ENCODE data around the gene CTSV.
A peak's percentile ranks its signal among the peaks of the same experiment; 100 is the strongest.
"Not testable (repeated sequence)": the region's sequence is repeated elsewhere in the genome, so short reads cannot be mapped to it uniquely, and the experiment has no call there.

Gene CTSV

GRCh38 chr9:97059626-97060025 lies 20.7 kb upstream of the CTSV start:
- DNase-seq (ENCODE audit: low read depth), result no peak
- no peak overlapping the region for H3K4me3 ChIP-seq (ENCODE audit: low read depth, low read length)
- TF ChIP-seq, protein P1, sequence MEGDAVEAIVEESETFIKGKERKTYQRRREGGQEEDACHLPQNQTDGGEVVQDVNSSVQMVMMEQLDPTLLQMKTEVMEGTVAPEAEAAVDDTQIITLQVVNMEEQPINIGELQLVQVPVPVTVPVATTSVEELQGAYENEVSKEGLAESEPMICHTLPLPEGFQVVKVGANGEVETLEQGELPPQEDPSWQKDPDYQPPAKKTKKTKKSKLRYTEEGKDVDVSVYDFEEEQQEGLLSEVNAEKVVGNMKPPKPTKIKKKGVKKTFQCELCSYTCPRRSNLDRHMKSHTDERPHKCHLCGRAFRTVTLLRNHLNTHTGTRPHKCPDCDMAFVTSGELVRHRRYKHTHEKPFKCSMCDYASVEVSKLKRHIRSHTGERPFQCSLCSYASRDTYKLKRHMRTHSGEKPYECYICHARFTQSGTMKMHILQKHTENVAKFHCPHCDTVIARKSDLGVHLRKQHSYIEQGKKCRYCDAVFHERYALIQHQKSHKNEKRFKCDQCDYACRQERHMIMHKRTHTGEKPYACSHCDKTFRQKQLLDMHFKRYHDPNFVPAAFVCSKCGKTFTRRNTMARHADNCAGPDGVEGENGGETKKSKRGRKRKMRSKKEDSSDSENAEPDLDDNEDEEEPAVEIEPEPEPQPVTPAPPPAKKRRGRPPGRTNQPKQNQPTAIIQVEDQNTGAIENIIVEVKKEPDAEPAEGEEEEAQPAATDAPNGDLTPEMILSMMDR (conservative IDR thresholded peaks at IDR 0.05; ENCODE audit: low read depth, low read length), result no peak

GRCh38 chr9:97057651-97058050 lies 18.7 kb upstream of the CTSV start:
- H3K4me3 ChIP-seq (ENCODE audit: low read depth, low read length), result no peak overlapping the region
- DNase-seq (ENCODE audit: low read depth), result no peak
- TF ChIP-seq, protein P1 (conservative IDR thresholded peaks at IDR 0.05; ENCODE audit: low read depth, low read length), result no peak

GRCh38 chr9:97055891-97056290 lies 16.9 kb upstream of the CTSV start:
- not testable (repeated sequence) for DNase-seq (ENCODE audit: low read depth); H3K4me3 ChIP-seq (ENCODE audit: low read depth, low read length)

DNA sequence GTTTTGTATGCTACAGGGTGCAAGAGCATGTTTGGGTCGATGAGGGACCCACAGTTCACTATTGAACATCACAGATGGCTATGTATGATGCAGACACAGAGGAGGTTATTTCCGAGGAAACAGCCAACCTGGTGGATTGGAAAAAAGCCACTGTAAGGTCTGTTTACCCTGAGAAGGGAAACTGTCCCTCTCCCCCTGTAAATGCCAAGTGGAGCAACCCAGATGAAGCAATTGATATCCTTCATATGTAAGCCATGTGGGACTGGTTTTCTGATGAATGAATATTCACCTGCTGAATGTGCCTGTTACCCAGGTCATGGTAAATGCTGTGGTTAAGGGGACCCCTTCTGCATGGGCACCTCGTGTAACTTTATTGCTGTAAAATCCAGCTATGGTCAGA lies 14.8 kb upstream of the CTSV start:
- TF ChIP-seq, protein P1 (conservative IDR thresholded peaks at IDR 0.05; ENCODE audit: low read depth, low read length), result no peak
- H3K4me3 ChIP-seq (ENCODE audit: low read depth, low read length), result no peak overlapping the region
- DNase-seq (ENCODE audit: low read depth), result no peak

DNA sequence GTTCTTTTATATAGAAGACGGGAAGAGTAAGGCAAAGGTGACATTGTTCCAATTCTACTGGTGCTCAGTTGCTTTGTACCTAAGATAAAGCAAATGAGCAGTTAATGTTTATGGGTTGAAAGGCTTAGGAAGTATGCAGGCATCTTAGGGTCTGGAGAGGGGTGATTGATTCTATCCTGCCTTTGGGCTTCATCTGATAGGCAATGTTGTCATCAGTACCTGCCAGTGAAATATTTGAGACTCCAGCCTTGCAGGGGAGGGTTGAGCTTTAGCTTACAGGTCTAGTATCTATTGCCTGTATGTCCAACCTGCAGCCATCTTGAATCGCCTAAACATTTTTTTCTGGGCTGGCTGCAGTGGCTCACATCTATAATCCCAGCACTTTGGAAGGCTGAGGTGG lies 13.8 kb upstream of the CTSV start:
- TF ChIP-seq, protein P1 (conservative IDR thresholded peaks at IDR 0.05; ENCODE audit: low read depth, low read length), result no peak
- H3K4me3 ChIP-seq (ENCODE audit: low read depth, low read length), result no peak overlapping the region
- DNase-seq (ENCODE audit: low read depth), result no peak

GRCh38 chr9:97046228-97046627 lies 7.3 kb upstream of the CTSV start:
- peak; percentile 14 for DNase-seq (ENCODE audit: low read depth)

DNA sequence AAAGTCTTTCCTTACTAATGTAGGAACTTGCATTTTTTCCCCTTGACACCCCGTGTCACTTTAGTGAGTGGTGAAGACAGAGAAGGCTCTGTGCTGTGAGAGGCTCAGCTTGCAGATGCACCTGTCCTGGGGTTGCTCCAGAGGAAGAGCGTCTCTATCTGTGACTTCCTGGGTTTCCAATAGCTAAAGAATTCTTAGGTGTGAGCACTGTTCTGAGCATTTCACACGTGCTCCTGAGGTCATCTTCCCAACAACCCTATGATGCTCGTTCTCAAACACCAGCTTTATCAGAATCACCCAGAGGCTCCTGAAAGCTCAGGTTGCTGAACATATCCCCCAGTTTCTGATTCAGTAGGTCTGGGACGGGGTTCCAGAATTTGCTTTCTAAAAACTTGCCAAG lies 6.4 kb upstream of the CTSV start:
- no peak overlapping the region for H3K4me3 ChIP-seq (ENCODE audit: low read depth, low read length)
- DNase-seq (ENCODE audit: low read depth), result no peak
- TF ChIP-seq, protein P1 (conservative IDR thresholded peaks at IDR 0.05; ENCODE audit: low read depth, low read length), result no peak

More at GRCh38 chr9:97046228-97046627, 7.3 kb upstream of the CTSV start:
- TF ChIP-seq, protein P1 (conservative IDR thresholded peaks at IDR 0.05; ENCODE audit: low read depth, low read length), result no peak
- H3K4me3 ChIP-seq (ENCODE audit: low read depth, low read length), result no peak overlapping the region

- no peak overlapping the region for H3K4me3 ChIP-seq (ENCODE audit: low read depth, low read length)
- DNase-seq (ENCODE audit: low read depth), result no peak
- TF ChIP-seq, protein P1 (conservative IDR thresholded peaks at IDR 0.05; ENCODE audit: low read depth, low read length), result no peak
Measured at GRCh38 chr9:97041898-97042297, 3.0 kb upstream of the CTSV start.
